ENCODE results near the gene NAV2.

NAV2 gene

DNA sequence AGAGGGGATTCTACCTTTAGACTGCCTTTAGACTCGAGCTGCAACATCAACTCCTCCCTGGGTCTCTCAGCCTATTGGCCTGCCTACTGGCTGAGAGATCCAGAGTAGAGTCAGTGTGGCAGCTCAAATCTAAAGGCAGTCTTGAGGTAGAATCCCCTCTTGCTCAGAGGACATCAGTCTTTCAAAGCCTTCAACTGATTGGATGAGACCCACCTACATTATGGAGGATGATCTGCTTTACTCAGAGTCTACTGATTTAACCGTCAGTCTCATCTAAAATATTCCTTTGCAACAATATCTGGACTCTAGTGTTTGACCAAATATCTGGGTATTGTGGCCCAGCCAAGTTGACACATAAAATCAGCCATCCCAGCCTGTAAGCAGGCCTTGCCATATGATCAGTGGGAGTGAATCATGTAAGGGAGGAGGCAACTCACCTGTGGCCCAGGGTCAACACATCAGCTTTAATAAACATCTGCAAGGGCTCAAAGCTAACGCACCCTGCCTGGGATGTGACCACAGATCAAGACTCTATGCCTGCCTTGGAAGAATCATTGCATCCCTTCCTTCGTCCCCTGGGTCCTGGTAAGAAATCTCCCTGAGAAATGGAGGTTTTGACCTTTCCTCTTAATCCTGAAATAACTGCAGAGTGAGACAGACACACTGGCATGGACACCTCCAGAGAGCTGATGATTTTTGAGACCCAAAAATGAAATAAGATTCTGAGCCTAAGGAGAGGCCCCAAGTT is 249.6 kb downstream of the NAV2 start:
- no peak for DNase-seq

DNA sequence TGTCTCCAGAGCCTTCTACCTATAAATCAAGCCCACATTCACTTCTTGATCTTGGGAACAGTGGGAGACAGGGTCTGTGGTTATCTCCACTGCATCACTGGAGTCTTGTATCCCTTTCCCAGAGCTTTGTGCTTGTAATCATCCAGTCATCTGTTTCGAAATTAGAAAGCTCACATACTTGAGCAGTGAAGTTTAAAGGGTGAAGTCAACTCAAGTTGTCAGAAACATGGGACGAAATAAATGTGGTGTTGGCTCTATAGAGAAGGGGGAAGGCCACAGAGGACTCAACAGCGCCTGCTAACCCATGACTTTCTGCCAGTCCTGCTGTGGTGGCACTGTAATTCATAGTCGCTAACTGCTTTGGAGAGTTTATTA is 250.2 kb downstream of the NAV2 start:
- DNase-seq = peak; percentile 91

DNA sequence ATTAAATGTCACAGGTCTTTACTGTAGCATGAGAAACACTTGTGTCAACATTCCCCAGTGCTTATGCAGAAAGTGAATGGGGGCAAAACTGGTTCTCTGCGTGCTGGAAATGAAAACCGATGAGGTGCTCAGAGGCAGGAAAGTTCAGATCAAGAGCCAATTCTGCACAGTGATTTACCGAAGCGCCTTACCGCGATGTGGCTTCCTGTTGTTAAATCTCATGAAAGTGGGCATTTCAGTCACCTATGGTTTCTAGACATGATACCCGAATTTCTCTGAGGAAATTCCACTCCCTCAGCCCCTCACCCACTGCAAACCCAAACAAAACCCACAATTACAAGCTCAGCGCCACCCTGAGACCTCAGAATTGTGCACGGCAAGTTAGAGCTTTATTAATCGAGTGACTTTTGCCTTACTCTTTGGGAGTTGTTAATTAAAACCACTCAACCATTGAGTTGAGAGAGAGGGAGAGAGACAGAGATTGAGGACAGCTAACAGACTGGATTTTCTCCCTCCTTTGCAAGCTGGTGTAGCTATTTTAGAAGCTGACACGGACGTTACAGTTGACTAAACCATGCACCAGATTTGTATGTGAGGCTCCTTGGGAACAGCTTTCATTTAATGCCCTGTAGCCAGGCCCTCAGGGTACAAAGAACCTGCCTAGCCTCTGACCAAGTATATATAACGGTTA is 251.2 kb downstream of the NAV2 start:
- peak; percentile 27 for DNase-seq

DNA sequence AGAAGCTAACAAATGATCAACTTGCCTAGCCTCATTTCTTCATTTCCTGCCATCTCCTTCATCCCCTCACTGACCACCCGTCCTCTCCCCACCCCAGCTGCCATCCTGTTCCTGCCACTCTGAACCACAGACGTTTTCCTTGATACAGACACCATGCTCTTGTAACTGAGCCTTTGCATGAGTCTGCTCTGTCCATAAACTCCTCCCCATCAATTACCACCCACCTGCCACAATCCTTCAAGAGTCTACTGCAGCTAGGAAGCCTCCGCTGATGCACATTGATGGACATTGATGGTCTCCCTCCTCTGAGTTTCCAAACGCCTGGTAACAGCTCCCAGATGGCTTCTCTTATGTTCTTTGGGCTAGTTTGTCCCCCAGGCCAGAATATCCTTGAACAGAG is 253.8 kb downstream of the NAV2 start:
- DNase-seq = no peak

DNA sequence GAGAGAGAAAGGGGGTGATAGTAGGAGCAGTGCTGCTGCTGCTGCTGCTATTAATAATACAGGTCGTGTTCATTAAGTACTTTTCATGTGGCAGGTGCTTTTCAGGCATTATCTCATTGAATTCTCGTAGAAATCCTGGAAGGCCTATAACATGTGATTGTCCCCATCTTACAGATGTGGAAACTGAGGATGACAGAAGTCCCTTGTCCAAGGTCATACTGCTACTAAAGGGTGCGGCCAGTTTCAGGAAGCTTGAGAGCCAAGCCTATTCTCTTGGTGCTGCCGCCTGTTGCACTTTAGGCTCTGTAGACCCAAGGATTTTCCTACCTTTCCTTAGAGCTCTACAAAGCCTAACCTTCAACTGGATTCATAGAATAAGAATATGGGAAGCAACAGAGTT is 254.3 kb downstream of the NAV2 start:
- no peak for DNase-seq

DNA sequence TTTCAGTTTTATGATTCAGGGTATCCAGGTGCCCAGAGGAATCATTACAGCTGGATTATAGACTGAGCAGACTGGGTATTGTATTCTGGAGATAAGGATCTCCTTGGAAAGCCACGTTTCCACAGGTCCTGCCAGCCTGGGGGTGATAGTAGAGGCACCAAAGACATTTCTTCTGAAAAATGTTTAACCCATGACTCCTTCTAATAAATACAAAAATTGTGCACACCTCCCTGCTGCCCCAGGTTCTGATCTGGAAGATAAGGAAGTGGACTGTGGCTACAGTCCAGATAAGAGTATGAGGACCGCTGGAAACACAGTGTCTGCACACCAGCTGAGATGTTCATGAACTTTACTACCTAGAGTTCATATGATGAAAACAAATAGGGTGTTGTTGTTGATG is 255.2 kb downstream of the NAV2 start:
- DNase-seq = no peak

DNA sequence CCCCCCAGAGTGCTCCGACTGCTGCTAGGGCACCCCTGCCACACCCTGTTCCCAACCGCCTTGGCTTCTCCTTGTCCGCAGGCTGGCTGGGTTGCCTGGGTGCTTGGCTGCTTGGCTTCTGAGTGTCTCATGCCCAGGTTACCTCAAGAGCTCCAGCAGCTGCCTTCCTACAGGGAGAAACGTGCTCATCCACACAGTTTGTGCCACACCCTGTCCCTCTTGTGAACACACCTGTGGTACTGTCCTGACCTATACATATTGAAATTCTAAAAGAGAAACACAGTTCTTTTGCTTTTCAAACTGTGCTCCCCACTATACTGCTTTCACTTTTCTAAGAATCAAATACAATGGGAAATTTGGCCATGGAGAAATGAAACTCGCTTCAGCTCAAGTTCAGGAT is 256.2 kb downstream of the NAV2 start:
- no peak for DNase-seq

DNA sequence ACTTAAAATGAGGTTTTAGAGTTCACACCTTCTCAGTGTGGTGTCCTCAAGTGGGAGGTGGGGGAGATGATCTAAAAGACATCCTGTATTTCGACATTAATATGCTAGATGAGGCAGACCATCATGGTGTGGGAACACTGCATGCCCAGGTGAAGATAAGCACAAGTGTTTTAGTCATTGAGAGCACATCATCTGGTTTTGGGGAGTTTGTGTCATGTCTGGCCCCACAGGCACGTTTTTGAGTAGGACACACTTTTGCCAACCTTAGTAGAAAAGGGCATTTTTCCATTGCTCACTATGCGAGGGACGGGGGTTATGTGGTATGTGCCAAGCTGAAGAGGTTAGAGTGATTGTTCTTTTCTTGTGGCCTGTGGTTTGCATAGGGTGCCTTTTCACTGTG is 258.3 kb downstream of the NAV2 start:
- no peak for DNase-seq

DNA sequence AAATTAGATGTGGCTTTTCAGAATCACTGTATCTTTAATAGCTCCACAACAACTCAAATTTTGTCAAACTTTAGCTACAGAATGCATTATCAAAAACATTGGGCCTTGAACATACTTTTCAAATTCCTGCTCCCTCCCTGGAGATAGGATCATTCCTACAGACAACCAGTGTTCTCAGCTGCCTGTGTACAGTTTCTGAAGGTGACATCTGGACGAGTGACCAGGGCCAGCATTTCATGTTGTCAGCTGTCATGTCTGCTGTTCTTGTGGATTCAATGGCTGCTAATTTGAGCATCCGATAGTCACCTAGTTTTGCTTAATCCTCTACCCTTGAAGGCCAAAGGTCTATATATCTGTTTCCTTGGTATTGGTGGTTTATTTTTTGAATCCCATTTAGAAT is 259.5 kb downstream of the NAV2 start:
- DNase-seq = no peak

DNA sequence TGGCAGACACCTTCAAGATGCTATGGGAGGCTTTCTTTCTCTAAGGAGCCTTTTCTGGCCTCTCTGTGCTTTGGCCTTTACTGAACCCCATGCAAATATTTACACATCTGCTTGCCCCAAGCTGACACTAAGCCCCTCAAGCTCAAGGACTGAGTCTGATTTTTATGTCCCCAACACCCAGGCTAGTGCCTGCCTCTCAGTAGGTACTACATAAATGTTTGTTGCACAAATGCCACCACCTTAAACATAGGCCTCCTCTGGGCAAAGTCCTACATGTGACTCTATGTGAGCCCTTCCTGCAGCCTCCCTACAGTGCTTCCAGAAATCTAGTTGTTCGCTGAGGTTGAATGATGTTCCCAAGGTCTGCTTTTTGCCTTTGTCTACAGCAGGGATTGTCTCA is 260.0 kb downstream of the NAV2 start:
- DNase-seq = no peak

DNA sequence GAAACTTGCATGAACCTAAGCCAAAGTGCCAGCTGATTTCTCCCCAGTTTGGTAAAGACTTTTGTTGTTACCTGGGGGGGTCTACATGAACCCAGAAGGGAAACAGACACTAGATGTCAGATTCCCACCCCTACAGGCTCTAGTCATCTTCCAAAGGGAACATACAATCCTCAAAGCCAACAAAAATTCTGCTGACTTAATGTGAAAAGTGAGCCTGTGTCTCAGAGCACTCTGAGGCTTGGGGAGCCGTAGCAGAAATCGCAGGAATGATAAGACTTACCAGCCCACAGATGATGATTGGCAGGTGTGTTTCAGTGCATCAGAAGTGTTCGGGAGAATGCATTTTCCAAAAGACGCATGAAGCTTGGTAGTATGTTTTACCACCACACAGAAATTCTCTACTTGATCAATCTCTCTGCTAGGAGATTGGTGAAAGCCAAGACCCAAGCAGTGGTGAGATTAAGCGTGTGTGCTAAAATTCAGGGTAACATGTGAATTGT is 260.5 kb downstream of the NAV2 start:
- DNase-seq = no peak

DNA sequence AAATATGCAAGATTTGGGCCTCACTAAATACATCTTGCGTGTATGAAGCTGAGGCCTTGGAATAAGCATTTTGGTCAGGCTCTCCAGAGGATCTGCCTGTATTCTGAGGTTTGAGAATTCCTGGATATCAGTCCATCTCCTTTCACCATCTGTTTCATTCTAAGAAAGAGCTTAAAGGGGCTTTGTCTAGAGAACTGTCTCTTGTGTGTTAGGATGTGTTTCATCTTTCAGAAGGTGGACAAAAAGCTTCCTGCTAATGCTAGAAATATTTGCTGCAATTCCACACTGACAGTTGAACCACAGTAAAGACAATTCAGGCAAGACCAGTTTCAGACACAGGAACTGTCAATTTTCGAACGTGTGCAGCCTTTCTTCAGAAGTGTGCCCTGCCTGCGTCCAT is 262.2 kb downstream of the NAV2 start:
- peak; percentile 46 for DNase-seq

DNA sequence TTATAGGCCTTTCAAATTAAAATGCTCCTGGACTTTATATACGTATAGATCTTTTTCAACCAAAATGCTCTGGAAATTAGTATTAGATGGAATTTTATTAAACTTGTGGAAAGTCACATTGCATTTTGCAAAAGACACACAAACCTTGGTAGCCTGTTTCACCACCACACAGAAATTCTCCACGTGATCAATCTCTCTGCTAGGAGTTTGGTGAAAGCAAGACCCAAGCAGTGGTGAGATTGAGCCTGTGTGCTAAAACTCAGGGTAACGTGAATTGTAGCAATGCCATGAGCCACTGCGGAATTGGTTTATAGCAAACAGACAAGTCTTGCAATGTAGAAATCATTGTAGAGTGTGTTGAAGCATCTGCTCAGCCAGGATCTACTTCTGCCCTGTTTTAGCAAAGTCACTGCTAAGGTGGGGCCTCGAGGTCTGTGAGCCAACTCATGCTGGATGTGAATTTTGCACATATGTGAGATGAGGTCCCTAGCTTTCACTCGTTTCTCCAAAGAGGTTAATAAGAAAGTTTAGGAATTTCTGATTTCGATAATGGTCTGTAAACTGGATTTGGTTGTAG is 262.9 kb downstream of the NAV2 start:
- DNase-seq = no peak

DNA sequence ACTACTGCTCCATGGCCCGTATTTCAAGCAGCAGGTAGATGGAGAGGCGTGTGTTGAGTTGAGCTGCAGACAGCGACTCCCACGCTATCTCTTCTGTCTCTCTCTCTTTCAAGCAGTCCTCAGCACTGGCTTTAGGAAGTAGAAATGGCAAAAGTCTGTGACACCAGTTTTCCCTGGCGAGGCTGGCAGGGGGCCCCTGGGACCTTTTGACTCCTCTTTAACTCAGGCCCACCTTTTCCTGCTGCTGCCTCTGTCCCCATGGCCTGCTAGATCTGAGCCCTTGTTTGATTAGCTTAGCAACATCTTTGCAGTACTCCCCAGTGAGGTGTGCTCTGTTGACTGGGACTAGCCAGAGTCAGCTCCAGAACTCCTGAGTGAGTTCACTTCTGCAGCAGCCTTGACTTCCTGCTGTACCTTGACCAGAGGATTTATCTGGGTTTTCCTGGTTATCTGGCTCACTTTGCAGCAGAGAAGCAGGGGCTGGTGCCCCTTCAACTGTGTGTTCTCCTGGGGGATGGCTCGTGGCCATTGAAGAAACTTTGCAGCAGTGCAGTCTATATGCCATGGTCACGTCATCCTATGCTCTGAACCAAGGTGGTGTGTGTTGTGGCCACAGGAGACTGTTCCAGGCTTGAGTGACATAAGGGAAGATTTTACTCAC is 263.8 kb downstream of the NAV2 start:
- DNase-seq = no peak

DNA sequence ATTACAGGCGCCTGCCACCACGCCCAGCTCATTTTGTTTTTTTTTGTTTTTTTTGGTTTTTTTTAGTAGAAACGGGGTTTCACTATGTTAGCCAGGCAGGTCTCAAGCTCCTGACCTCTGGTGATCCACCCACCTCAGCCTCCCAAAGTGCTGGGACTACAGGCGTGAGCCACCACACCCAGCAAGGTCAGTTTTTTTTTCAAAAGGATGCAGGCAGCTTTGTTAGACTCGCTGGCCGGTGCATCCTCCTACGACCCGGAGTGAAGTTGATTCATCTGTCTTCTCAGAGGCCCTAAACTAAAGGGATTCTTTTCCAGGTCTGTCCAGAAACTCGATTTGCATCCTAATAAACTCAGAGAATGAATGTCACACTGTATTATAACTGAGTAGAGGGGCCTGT is 265.3 kb downstream of the NAV2 start:
- no peak for DNase-seq

DNA sequence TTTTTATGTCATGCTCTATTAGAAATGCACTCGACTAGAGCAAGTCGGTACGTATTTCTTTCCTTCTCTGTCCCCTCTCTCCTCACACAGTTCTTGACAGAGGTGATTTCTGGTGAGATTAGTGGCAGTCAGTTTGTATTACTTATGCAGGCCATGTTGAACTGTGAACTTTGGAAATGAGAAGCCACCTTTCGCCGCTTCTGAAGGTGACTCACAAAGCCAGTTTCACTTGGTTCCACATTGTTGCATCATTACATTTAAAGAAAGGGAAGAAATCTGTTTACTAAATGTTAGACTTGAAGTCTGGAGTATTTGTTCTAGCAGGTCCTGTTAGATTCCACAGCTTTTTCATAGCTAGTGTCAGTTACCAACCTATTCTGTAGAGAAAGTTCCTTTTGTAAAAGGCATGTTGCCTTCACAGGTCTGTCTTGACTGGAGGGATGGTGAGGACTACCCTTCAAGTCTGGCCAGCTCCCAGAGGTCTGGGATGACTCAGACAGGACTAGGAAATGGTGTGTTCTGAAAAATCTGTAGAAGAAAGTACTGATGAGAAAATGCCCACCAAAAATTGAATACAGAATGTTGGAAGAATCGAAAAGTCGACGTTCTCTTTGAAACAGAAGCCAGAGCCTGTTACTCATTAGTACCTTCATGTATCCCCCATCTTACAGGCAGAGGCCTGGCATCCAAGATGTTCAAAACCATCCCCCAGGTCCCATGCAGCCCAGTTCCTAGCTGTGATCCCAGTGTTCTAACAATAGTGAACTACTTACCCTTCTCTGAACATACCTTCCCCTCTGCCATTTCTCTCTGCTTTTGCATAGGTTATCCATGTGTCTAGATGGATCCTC is 266.3 kb downstream of the NAV2 start:
- peak; percentile 91 for DNase-seq

DNA sequence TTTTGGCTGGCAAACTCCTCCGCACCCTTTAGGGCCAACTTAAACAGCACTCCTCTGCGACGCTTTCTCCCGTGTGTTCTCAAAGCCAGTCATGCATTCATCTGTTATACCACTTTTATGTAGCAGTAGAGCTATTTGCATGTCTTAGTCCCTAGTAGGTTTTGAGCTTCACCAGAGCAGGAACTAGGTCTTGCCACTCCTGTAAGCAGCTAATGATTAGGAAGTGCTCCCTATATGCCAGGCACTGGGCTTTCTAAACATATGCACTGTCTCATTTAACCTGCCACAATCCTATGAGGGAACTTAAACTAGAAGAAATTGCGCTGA is 266.8 kb downstream of the NAV2 start:
- no peak for DNase-seq

DNA sequence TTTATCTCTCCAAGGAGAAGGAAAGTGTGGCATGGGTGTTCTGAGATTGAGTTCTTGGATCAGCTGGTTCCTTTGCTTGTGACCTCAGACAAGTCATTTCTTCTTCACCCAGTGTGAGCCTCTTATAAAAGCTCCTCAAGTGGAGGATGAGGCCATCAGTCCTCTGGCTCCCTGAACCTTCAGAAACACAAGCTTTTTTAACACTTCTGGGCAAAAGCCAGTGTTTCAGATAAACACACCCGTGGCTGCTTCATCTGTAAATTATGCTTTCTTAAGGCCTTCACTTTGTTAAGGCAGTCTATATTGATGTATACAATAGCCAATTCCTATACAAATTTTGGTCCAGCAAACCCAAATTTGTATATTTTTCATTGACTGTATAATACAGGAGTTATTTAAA is 267.8 kb downstream of the NAV2 start:
- DNase-seq = no peak

DNA sequence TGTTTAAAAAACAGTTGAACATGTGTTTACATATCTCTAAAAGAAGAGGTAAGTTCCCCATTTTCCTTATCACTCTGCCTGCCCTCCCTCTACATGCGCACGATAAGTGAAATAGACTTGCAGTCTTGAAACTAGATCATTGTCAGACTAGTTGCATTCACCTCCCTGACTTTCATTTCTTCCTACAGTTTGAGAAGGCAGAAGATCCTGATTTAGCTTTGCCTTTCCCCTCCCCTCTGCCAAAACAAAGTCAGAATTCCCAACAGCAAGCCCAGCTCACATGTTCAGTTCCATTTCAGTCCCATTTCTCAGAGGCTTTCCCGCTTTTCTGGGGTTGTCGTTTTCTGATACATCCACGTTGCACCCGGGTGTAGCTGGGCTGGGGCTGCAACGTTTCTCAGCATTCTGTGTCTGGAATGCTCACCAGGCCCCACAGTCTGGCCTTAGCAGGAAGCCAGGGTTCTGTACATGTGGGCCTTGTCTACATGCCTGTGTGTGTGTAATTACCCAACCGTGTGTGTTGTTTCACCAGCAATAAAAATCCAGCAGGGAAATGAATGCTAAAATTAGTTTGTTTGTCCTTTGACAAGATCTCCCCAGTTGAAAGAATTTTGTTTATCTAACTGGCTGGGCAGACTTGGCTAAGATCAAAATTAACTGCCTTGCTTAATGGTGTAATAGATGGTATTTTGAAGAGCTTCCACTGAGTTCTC is 268.5 kb downstream of the NAV2 start:
- peak; percentile 81 for DNase-seq

DNA sequence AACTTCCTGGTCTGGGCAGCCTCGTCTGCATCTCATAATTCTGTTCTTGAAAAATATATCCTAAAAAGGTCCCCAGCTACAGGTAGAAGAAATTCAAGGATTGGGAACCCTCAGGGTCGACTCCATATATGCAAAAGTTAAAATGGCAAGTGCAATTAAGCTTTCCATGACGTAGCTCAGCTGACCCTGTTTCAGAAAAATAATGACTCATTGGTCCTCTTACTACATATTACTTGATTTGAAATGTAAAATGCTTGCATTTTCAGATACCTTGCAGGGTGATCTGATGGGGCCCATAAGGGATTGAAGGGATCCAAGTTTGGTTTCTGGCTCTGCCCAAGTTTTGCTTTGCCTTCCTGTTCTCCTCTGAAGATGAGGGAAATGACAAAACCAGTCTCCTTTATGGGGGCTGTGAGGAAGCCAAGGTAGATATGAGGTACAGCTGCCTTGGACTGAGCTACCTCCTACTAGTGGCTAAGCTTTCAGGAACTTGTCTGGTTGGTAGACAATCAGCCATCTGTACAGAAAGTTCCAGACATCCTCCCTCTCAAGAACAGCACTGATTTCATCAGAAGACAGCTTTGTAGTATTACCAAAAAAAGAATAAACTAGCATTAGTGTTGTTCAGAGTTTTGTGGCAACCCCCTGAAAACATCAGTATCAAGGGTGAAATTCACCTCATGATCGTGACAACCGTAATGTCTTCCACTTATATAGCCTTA is 270.3 kb downstream of the NAV2 start:
- DNase-seq = no peak

DNA sequence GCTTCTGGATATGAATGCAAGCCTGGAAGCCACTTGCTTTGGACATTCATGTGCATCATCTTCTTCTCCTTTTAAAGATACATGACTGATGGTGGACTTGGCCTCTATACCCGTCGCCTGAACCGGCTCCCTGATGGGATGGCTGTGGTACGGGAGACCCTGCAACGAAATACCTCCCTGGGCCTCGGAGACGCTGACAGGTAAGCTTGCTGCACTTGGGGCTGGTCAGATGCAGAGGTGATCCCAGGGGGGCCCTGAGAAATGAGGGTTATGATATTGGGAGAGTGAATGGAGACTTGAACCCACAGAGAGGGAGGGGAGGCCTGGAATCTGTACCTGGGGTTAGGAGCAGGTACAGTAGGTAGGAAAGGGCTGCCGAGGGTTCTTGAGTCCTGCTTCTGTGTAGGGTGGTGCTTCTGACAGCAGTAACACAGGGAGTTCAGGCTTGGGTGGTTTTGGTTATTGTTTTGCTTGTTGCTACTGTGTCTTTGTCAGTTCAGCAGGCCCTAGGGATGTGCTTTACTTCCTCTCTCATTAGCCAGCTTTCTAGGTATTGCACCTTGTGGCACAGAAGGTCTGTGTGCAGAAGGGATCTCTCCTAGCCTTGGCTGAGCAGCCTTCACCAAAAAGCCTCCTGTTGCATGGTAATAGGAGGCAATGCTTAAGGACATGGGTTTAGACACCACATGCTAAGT is 271.6 kb downstream of the NAV2 start:
- no peak for DNase-seq

Data from fibroblast of upper back skin (primary cell).